HL-60 (cell line): ENCODE data around the gene GABRR1.
A peak's percentile ranks its signal among the peaks of the same experiment; 100 is the strongest.

Source experiments
- DNase-seq, 2 experiments: peaks; one replicate each; pipeline ENCODE4 v3.0.0-alpha.2; 2010 to 2020; ENCODE audit warnings: low read depth in 1 of 2, low spot score in 1 of 2
- H3K27ac ChIP-seq: fragments of 250-450 bp; sonication (Bioruptor Pico); replicated peaks from 2 replicates; pipeline ENCODE4 v1.5.1; 2020; ENCODE audit warnings: mild to moderate bottlenecking, moderate library complexity
- H3K27me3 ChIP-seq: fragments of 250-450 bp; sonication (Bioruptor Pico); 2 replicates; pipeline ENCODE4 v1.5.1; 2021; ENCODE audit warnings: mild to moderate bottlenecking, moderate library complexity; ENCODE audit not compliant: insufficient read depth, poor library complexity, severe bottlenecking
- H3K4me3 ChIP-seq: replicated peaks from 2 replicates; pipeline ENCODE4 v1.5.1; 2011; ENCODE audit warnings: mild to moderate bottlenecking, control low read depth, low read length; ENCODE audit not compliant: insufficient read depth
- CTCF ChIP-seq: IDR thresholded peaks from one replicate; pipeline ENCODE4 v1.5.1; 2011; ENCODE audit warnings: low read length, control low read depth, inconsistent platforms; ENCODE audit not compliant: insufficient read depth
- GABPA ChIP-seq: IDR thresholded peaks from 2 replicates; pipeline ENCODE4 v1.6.1; 2012; ENCODE audit warnings: low read depth
- POLR2AphosphoS5 ChIP-seq: IDR thresholded peaks from 2 replicates; pipeline ENCODE4 v1.6.1; 2012; ENCODE audit warnings: low read depth
- REST ChIP-seq: IDR thresholded peaks from 2 replicates; pipeline ENCODE4 v1.6.1; 2012; ENCODE audit warnings: low read depth; ENCODE audit not compliant: insufficient replicate concordance
- SPI1 ChIP-seq: IDR thresholded peaks from 2 replicates; pipeline ENCODE4 v1.6.1; 2012; ENCODE audit warnings: low read depth, mild to moderate bottlenecking, borderline replicate concordance

Gene GABRR1

GRCh38 chr6:89199579-89199978 is 17.6 kb downstream of the GABRR1 start:
- no peak for DNase-seq
- Histone ChIP-seq H3K4me3 (no peak overlapping the region), H3K27me3 (no peaks in the 10 kb centered on the region), H3K27ac (no peak overlapping the region)
- TF ChIP-seq POLR2AphosphoS5 (no peak), SPI1 (no peak), REST (no peak), CTCF (no peak), GABPA (no peak)

- Histone ChIP-seq H3K27ac (no peak overlapping the region), H3K4me3 (no peak overlapping the region), H3K27me3 (no peaks in the 10 kb centered on the region)
- no peak for DNase-seq
- TF ChIP-seq POLR2AphosphoS5 (no peak), GABPA (no peak), REST (no peak), CTCF (no peak), SPI1 (no peak)
These were observed 18.9 kb downstream of the GABRR1 start for GRCh38 chr6:89198235-89198634.

- no peak overlapping the region for H3K27ac ChIP-seq
- TF ChIP-seq SPI1 (no peak), REST (no peak), POLR2AphosphoS5 (no peak), GABPA (no peak), CTCF (no peak)
- DNase-seq: peak in 1 of 2 experiments; percentile 12
- no peak overlapping the region for H3K4me3 ChIP-seq
- H3K27me3 ChIP-seq: no peaks in the 10 kb centered on the region
These were observed 20.0 kb downstream of the GABRR1 start for GRCh38 chr6:89197141-89197540.
